Testis (tissue), 2 donors: ENCODE data around the gene PDE4C.

Experiments
- CTCF ChIP-seq, 3 experiments: fragments of 450-650 bp in 2 of 3; fragments of 200-600 bp in 1 of 3; sonication (generic) in 1 of 3; IDR thresholded peaks; one replicate each; pipeline ENCODE4 v1.5.1; 2016 to 2019; ENCODE audit warnings: antibody characterized with exemption in 3 of 3, mild to moderate bottlenecking in 2 of 3, moderate library complexity in 1 of 3
- POLR2A ChIP-seq: fragments of 450-650 bp; IDR thresholded peaks from one replicate; pipeline ENCODE4 v1.6.1; 2017; ENCODE audit warnings: antibody characterized with exemption, mild to moderate bottlenecking, moderate library complexity

- no peak for TF ChIP-seq CTCF (IDR thresholded peaks at IDR 0.05)
- TF ChIP-seq POLR2A: no peak
Observed at GRCh38 chr19:18245297-18245696, 19.1 kb upstream of the PDE4C start.
